Amniotic epithelial cell (primary cell): ENCODE data around the gene KRT74.

Experiments
- DNase-seq: peaks from one replicate; pipeline ENCODE4 v3.0.0-alpha.2; 2010; ENCODE audit warnings: low read depth

Gene KRT74

DNA sequence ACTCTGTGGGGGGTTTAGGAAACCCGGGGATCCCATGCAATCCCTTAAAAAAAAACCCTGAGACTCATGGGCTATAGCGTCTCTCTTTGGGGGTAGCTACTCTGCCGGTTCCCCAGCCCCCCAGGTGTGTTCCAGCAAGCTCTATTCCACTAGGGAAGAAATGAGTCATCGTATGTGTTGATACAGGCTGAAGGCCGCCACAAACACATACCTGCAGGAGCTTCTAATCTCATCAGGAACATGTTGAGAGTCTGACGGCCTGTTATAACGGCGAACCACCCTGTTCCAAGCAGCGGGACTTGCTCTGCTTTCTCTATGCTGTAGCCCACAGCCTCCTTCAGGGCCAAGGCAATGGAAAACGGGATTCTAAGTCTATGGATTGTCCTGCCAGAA lies 52.5 kb downstream of the KRT74 start:
- peak; percentile 59 for DNase-seq

GRCh38 chr12:52519826-52520662 lies 53.6 kb downstream of the KRT74 start, which contains the start of gene KRT5:
Gene KRT5 (minus strand): TSS chr12:52520394. CDS start chr12:52520296, 98 bp downstream.
- DNase-seq = no peak

DNA sequence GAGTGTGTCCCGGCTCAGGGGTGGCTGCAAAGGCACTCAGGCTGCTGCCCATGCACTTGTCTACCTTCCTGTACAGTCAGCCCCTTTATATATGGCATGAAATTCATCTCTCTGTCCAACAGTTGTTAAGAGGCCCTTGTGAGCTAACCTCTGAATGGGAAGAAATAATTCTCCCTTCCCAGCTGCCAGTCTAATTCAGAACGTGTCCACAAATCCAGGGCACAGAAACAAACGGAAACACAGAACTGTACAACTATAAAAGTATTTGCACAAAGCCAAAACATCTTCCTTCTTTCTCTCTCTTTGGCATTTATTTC lies 54.3 kb downstream of the KRT74 start:
- DNase-seq = no peak

- DNase-seq = no peak
Measured at GRCh38 chr12:52518574-52519386, 54.9 kb downstream of the KRT74 start.

DNA sequence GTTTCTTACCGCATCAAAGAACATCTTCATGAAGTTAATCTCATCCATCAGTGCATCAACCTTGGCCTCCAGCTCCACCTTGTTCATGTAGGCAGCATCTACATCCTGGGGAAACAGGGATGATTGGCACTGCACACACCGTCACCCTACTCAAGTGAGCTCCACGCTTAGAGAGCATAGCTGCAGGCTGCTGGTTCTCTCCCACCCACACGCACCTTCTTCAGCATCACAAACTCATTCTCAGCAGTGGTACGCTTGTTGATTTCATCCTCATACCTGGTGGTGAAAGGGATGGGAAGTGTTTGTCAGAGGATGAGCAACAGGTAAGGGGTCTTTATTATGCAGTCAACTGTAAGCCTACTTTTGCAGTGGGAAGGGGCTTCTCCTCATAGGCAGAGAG lies 55.8 kb downstream of the KRT74 start:
- no peak for DNase-seq

- no peak for DNase-seq
Measured at GRCh38 chr12:52517005-52517835, 56.4 kb downstream of the KRT74 start.

GRCh38 chr12:52515927-52516831 lies 57.5 kb downstream of the KRT74 start:
- DNase-seq = peak; percentile 84
